HG02642 (cell line): ENCODE measurements around the gene MTX1.
"Not testable (repeated sequence)": the region's sequence is repeated elsewhere in the genome, so short reads cannot be mapped to it uniquely, and the experiment has no call there.

Source experiments
- ATAC-seq: cut with Tn5 transposase; IDR thresholded peaks from one replicate; pipeline ENCODE4 v1.9.1; 2021; ENCODE audit warnings: mild to moderate bottlenecking; ENCODE audit not compliant: unreplicated experiment, poor library complexity

MTX1 gene

DNA sequence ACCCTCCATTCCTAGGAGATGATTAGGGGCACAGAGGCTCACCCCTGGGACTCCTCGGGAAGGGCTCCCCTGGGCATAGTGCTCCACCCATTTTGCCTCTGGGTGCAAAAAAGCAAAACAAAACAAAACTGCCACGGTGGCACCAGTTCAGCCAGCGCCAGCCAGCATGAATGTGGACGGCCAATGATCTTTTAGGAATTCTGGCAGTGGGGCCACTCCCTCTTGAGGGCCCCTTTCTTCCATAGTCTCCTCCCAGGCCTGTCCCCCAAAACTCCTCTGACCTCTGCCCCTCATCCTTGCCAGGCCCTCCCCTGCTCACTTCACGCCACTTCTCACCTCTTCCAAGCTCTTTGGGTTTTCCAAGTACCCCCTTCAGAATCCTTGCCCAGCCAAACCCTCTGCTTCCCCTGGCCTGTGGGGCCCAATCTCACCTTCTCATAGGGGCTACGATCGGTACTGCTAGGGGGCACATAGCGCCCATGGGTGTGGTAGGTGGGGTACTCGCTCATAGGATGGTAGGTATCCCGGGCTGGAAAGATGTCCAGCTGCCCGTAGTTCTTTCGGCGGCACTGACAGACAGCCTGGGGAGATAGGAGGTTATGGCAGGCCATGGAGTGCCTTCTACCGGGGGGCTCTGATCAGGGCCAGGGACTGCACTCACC lies 21.6 kb upstream of the MTX1 start:
- ATAC-seq, result no peak

DNA sequence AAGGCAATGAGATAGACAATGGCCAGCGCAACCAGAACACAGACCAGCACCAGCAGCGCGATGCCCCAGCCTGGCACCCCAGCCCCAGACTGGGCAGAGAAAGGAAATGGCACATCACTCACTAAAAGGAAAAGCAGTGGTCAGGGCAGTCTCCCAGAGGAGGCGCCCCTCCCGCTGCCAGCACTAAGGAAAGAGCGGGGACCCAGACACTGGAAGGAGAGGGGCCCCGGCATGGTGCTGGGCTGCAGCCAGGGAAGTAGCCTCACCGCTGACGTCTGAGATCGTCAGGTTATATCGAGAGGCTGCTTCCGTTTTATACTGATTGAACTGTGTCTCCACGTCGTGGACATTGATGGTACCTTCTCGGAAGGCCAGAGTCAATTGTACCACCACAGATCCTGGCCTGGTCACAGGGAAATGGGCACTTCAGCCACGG lies 21.0 kb upstream of the MTX1 start:
- ATAC-seq, result no peak

DNA sequence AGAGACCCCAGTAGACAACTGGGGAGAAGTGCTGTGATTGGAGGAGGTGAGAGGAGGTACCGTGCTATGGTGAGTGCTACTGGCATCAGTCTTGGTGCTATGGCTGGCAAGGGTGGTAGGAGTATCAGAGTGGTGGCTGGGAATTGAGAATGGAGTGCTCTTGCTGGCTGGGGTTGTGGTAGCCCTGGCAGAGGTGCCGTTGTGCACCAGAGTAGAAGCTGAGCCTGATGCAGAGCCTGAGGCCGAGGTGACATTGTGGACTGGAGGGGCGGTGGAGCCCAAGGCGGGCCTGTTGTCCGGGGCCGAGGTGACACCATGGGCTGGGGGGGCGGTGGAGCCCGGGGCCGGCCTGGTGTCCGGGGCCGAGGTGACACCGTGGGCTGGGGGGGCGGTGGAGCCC lies 20.2 kb upstream of the MTX1 start:
- no peak for ATAC-seq

DNA sequence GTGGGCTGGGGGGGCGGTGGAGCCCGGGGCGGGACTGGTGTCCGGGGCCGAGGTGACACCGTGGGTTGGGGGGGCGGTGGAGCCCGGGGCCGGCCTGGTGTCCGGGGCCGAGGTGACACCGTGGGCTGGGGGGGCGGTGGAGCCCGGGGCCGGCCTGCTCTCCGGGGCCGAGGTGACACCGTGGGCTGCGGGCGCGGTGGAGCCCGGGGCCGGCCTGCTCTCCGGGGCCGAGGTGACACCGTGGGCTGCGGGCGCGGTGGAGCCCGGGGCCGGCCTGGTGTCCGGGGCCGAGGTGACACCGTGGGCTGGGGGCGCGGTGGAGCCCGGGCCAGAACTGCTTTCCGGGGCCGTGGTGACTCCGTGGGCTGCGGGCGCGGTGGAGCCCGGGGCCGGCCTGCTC lies 18.6 kb upstream of the MTX1 start:
- not testable (repeated sequence) for ATAC-seq

DNA sequence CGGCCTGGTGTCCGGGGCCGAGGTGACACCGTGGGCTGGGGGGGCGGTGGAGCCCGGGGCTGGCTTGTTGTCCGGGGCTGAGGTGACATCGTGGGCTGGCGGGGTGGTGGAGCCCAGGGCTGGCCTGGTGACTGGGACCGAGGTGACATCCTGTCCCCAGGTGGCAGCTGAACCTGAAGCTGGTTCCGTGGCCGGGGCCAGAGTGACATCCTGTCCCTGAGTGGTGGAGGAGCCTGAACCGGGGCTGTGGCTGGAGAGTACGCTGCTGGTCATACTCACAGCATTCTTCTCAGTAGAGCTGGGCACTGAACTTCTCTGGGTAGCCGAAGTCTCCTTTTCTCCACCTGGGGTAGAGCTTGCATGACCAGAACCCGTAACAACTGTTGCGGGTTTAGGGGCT lies 16.6 kb upstream of the MTX1 start:
- ATAC-seq, result no peak

DNA sequence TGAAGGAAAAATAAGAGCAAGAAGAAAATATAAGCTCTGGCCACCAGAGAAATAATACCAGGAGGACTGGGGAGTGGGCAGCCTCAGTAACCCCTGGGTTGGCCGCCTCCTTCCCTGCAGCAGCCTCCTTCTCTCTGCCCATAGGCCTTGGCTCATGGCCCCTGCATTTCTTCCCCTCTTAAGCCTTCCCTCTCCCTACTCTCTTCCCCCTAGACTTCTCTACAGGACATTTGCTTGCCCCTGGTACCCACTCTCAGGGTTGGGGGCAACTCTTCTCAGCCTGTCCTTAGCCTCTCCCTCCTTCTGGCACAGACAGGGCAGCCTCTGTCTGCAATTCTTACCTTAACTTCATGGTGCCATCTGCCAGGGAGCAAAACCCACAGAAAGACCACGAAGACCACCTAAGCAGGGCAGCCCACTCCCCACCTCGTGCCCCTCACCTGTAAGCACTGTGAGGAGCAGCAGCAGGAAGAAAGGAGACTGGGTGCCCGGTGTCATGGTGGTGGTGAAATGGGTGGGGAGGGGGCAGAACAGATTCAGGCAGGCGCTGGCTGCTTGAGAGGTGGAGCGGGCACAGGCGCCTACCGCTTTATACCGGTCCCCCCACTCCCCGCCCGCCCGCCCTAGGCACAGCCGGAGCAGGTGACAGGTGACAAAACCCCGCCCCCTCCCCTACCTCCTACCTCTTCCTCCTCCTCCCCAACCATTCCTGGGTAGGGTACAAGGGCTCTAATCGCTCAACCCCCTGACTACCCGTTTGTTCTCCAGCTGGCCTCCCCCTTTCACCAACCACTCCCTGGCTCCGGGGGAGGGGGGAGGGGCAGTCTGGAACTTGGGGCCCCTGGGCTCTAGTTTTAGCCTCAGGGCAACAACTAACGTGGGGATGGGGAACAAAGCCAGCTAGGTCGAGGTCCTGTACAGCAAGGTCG lies 15.9 kb upstream of the MTX1 start:
- ATAC-seq, result peak; percentile 3

DNA sequence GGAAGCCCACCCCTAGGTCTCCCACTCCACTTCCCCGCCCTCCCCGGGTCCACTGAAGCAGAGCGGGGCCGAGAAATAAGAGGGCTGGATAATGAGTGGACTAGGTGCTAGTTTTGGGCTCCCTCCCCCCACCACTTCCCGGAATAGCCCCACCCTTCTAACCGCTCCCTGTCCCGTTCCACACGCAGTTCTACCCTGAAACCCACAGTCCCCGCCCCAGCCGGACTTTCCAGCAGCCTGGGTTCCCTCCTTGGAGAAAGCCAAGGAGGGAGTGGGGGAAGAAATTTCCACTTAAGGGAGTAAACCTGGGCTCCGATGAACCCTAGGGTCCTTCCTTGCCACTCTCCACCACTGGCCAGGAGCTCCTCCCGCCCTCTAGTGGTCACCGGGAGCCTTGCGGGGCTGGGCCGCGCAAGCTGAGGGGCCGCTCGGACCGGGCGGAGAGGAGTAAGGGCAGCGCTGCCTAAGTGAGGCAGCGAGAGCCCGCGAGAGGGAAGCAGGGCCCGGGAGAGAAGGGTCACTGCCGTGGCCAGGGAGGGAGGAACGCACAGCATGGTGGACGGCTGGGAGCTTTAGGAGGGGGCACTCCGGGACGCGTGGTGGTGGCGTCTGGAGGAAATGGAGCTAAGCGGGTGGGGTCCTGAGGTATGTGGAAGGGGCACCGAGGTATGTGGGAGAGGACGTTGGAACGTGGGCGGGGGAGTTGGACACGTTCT lies 15.1 kb upstream of the MTX1 start:
- peak; percentile 62 for ATAC-seq

DNA sequence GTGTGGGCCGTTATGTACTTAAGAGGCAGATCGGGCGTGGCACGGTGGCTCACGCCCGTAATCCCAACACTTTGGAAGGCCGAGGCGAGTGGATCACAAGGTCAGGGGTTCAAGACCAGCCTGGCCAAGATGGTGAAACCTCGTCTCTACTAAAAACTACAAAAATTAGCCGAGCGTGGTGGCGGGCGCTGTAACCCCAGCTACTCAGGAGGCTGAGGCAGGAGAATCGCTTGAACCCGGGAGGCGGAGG lies 14.6 kb upstream of the MTX1 start:
- ATAC-seq, result not testable (repeated sequence)

DNA sequence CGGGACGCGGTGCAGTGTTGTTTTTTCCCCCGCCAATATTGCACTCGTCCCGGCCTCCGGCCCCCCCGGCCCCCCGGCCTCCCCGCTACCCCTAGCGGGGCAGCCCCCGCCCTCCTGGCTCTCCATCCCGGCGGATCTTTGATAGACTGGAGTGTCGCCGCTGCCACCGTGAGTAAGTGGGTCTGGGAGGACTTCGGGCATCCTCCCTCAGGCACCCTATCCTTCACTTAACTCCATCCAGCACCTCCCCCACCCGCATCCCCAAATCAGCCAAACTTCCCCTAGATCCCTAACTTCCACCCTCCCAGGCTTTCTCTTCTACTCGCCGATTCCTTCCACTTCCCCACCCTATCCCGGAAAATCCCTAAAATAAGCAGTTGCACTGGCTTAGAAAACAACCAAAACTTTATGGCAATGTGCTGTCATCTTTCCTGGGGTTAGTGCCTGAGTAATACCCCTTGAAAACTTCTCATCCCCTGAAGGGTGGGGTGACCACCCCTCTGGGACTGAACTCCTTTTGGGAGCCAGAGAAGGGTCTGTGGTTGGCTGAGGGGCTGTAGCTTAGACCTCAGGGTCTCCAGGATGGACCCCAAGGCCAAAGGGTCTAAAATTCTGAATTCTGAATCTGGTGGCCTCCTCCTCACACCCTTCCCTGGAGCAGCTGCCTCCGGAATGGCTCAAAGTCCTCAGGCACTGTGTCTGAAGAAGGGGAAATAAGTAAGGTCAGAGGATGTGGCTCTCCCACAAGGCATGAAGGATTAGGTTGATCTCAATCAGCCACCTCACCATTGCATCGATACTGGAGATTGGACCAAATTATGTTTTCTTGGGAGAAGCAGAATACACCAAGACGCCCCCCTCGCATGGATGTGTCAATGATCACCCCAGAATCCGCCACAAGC lies 13.0 kb upstream of the MTX1 start:
- no peak for ATAC-seq

DNA sequence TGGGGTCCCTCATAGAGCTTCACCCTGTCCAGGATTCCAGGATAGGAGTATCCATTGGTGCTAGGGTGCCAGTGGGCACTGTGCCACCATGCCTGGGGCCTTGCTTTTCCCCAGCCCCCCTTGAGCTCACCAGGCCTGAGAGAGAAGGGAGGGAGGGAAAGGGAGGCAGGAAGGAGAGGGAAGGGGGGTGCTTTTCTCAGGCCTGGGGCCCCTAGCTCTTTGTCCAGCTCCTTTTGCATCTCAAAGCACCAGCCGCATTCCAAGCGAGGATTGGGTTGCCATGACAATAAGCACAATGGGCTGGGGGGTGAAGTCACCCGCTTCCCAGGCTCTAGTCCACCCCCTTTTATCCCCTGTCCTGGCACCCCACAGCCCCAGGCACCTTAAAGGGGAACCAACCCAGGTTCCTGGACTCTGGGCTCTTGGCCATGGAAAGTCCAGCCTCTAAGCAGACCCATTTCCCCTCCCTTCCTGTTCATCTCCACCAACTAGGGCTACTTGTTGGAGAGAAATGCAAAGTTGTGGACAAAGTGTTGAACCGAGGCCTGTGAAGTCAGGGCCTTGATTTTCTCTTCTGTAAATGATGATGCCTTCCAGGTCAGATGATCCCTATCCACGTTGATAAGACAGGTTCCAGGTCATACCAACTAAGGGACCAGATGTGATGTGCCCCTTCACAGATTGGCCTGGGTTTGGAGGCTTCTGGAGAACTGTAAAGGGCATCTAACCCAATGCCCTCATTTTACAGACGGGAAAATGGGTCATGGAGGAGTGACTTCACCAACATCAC lies 12.2 kb upstream of the MTX1 start:
- ATAC-seq, result no peak

DNA sequence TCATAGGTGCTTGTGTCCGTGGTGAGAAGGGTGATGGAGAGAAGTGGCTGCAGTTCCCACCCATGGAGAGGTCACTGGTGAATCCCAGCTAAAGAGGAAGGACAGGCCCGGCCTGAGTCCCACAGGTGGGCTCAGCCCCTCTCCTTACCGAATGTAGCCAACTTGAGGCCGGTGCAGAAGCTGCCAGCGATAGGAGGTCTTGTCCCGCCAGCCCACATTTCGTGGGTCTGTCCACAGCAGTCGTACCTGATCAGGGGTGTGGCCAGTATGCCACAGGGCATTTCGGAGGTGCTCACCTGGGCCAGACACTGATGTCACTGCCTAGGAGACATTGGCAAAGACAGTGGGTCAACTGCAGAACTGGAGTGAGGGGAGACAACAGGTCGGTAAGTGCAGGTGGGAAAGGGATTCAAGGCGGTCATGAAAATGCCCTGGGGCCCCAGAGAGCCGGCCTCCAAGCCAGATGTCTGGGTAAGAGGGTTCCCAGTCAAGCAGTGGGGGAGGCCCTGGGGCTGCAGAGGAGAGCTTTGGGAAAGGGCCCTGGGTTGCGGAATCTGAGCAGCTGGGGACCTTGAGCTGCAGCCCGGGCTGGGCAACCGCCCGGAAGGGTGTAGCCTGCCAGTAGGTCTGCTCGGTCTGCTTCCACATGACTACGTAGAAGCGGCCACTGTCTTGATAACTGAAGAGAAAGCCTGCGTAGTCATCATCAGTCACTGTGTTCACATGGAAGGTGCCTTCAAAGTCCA lies 11.4 kb upstream of the MTX1 start:
- no peak for ATAC-seq

DNA sequence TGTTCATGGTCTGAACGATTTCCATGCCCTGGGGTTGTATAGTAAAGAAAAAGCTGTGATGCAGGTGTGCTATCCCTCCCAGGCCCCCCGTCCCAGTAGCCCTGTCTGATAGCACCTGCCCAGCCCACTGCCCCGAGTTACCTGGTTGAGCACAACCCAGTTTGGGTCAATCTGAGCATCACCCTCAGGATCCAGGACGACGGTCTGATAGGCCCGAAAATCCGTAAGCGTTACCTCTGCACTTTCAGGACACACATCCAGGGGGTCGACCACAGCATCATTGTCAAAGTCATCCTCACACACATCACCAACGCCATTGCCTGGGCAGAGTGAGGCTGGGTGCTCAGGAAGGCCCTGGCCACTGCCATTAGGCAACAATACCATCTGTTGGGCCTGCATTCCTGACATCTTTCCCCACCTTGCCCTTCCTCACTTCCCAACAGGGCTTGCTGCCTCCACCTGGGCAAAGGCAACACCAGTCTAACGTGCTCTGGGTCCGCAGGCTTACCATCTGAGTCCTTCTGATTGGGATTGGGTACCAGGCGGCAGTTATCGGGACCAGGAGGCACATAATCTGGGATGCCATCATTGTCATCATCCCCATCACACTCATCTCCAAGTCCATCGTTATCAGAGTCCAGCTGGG lies 10.5 kb upstream of the MTX1 start:
- ATAC-seq, result no peak

DNA sequence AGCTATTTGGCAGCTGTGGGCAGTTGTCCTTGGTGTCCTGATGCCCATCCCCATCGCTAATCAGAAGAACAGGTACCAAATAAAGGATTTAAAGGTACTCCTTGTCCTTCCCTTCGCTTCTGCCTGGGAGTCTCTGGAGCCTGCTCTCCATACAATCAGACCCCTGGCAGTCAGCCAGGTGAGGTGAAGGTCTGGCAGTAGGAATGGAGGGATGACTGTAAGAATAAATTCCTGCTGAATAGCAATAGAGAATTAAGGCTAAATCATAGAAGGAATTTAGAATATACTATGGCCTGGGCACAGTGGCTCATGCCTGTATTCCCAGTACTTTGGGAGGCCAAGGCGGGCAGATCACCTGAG lies 10.0 kb upstream of the MTX1 start:
- ATAC-seq, result no peak

DNA sequence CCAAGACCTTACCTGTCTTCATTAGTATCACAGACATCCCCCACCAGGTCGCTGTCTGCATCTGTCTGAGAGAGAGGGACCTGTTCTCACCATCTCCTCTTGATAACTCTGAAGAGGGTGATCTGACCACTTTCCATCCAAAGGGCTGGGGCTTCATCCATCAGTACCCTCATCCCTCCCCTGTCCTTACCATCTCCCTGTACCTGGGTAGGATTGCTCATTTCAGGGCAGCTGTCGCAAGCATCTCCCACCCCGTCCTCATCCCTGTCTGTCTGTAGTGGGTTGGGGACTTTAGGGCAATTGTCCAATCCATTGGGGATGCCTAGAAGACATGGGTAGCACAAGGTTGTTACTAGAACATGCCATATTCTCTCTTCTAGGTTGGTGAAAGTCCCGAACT lies 8.7 kb upstream of the MTX1 start:
- ATAC-seq, result no peak

DNA sequence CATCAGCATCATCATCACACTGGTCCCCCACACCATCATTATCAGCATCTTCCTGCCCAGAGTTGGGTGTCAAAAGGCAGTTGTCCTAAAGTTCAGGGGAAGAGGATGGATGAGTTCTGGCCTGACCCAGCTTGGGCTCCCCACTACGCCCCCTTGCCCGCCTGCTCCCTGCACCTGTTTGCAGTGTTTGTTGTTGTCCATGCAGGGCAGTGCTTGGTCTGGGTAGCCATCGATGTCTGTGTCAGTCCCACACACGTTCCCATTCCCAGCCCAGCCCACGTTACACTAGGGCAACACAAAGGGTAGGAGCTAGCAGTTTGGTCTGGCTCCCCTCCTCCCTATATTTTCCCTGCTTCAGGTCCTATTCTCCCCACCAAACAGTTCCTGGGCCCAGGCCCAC lies 7.6 kb upstream of the MTX1 start:
- no peak for ATAC-seq

DNA sequence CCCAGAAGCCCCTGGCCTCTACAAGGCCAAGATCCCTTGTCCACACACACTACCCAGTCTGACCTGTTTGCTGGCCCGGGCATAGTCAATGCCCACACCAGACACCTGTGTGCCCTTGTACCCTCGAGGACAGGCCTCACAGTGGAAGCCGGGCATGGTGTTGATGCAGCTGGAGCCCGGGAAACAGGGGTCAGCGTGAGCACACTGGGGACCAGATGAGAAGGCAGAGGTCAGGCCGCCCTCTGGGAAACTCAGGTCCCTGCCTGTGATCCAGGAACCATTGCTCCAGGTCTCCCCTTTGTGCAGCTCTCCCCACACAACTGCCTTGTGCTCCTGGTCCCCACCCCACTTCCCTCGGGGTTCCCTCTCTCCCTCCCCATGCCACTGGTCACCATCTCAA lies 6.3 kb upstream of the MTX1 start:
- no peak for ATAC-seq

DNA sequence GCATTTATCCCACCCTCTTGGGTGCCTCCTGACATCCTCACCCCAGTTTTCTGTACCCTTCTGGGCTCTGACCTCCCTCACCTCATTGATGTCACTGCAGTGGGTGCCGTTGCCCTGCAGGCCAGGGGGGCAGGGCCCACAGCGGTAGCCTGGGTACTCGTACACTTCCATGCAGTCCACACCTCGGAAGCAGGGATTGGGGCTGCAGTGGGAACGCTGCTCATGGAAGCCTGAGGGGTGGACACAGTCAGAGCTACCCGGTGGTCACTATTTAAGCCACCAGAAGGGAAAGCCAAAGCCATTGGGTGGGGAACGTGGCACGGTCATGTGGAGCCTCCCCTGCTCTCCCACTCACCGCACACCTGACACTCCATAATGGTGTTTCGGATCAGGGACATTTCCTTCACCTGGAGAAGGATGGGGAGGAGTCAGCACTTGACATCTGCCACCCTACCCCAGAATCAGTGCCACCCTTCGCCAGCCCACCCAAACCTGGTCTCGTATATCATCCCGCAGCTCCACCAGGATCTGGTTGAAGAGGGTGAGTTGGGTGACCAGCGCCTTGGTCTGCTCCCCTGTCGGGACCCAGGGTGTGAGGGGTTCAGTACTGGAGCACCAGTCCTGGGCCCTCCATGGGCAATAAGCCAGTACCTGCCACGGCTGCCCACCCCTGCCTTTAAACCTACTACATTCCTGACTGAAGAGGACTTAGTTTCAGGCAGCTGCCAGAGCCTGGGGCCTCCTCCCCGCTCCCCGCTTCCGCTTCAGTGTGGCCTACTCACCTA lies 5.6 kb upstream of the MTX1 start:
- no peak for ATAC-seq

DNA sequence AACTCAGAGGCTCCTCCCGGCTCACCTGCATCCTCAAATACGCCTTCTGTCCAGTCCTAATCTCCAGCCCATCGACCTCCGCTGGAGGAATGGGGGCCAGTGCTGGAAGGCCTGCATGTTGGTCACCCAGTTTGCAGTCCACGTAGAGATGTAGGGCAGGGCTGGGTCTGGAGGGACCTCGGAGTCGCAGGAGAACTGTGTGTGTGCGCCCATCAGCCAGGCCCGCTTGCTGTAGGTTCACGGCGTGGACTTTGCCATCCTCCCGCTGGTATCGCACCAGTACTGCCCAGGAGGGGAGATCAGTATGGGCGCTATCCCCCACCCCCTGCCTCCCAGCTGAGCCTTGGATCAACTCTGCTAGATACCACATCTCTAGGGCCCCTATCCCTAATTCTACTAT lies 3.5 kb upstream of the MTX1 start:
- no peak for ATAC-seq
